Activated CD4-positive, alpha-beta T cell treated with anti-CD3 and anti-CD28 coated beads for 36 hours (primary cell): ENCODE measurements around the gene CACNB4. TPM values are rescaled to one million over a fixed set of nuclear protein-coding genes. Genes with fewer than 3 reads are reported as not detected.
"Not testable (repeated sequence)": the region's sequence is repeated elsewhere in the genome, so short reads cannot be mapped to it uniquely, and the experiment has no call there.

Experiments used
- ATAC-seq: fragments of 200-7000 bp; cut with Tn5 transposase; one replicate; pipeline ENCODE4 v1.10.0; 2021; ENCODE audit warnings: mild to moderate bottlenecking, moderate library complexity
- CTCF ChIA-PET: fragments of 350-600 bp; sonication (Branson Sonifier 250); formaldehyde crosslinking; loops from one replicate; lab custom pipeline; 2021; ENCODE audit warnings: antibody characterized with exemption; lab: Charles Lee
- POLR2A ChIA-PET: fragments of 350-600 bp; sonication (Branson Sonifier 250); formaldehyde crosslinking; loops from one replicate; lab custom pipeline; 2021; ENCODE audit warnings: antibody characterized with exemption, inconsistent platforms; lab: Charles Lee
- DNase-seq: peaks from one replicate; pipeline ENCODE4 v3.0.0-alpha.2; 2020
- H3K27ac Mint-ChIP-seq: one replicate; pipeline ENCODE4 v1.8.0; 2021; ENCODE audit warnings: mixed read lengths
- H3K27me3 Mint-ChIP-seq: one replicate; pipeline ENCODE4 v1.8.0; 2021; ENCODE audit warnings: mixed read lengths
- H3K36me3 Mint-ChIP-seq: one replicate; pipeline ENCODE4 v1.8.0; 2021; ENCODE audit warnings: low read depth, mixed read lengths
- H3K4me1 Mint-ChIP-seq: one replicate; pipeline ENCODE4 v1.8.0; 2021; ENCODE audit warnings: mixed read lengths
- H3K4me3 Mint-ChIP-seq: one replicate; pipeline ENCODE4 v1.8.0; 2021; ENCODE audit warnings: mild to moderate bottlenecking, moderate library complexity, mixed read lengths
- H3K9me3 Mint-ChIP-seq: one replicate; pipeline ENCODE4 v1.8.0; 2021; ENCODE audit warnings: low read depth, mixed read lengths
- intact Hi-C, 2 experiments: fragments of 100-400 bp; cut with DNase I in 1 of 2; cut with micrococcal nuclease in 1 of 2; formaldehyde crosslinking; loops; one replicate each; pipeline versions ENCODE4 v1.14.2 to v1.15.1; 2022 to 2024; cut with DNase I, micrococcal nuclease
- total RNA-seq, 2 experiments: library from RNA; stranded (reverse); gene quantifications; one replicate each; pipeline ENCODE4 v1.2.3, GENCODE V29; 2021

CACNB4 gene
- total RNA-seq, 2 experiments from 2014 or later, result 0.26 to 0.37 TPM

DNA sequence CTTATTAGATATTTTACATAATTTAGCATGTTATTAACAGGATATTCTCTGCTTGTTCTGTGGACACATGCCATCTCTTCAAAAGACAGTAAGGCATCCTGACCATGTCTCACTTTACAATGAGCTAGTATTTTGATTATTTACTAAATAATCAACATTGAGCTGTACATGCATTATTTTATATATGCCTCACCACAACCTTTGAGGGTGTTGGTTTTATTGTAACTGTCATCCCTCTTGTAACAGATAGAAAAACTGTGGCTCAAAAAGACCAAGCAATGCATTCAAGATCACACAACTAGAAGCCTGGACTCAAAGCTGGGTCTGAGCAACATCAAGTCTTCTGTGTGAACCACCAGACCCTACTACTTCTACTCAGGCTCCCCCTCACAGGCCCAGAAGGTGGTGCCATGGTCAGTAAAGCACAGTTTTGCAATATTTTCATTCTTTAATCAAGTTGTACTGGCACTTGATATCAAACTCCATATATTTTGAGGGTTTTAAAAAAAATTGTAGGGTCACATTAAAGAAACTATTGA, 165.5 kb downstream of the CACNB4 start:
- DNase-seq (no peak), ATAC-seq (no peak)
- no peaks in the 10 kb centered on the region for H3K36me3 Mint-ChIP-seq
- H3K9me3 Mint-ChIP-seq, result no peaks in the 10 kb centered on the region
- H3K27ac Mint-ChIP-seq, result no peak overlapping the region
- ChIA-PET POLR2A (no interaction called here), CTCF (interaction anchor here (0.7 to 0.9 kb wide), 2 partner anchors 68 to 89 kb away, joined by 3 read pairs; no protein-coding TSS in a partner anchor)
- no peak overlapping the region for H3K4me3 Mint-ChIP-seq
- peaks cover 4% of the 10 kb centered on the region for H3K27me3 Mint-ChIP-seq
- intact Hi-C loops, result no loop called here
- H3K4me1 Mint-ChIP-seq, result no peaks in the 10 kb centered on the region

DNA sequence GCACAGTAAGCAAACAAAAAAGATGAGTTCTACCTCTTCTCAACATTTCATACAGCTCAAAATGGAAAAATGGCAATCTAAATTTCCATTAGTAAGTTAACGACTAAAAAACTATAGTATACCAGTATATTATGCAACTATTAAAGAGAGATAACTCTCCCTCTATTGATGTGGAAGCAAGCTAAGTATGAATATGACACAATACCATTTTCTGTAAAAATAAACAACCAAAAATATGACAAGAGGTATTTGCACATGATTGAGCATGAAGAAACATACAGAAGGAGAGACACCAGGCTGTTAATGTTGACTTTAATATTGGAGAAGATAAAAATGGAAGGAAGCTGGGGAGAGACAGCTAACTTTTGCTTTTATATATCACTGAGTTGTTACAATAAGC, 167.1 kb downstream of the CACNB4 start:
- no peak for DNase-seq
- H3K27ac Mint-ChIP-seq, result no peak overlapping the region

DNA sequence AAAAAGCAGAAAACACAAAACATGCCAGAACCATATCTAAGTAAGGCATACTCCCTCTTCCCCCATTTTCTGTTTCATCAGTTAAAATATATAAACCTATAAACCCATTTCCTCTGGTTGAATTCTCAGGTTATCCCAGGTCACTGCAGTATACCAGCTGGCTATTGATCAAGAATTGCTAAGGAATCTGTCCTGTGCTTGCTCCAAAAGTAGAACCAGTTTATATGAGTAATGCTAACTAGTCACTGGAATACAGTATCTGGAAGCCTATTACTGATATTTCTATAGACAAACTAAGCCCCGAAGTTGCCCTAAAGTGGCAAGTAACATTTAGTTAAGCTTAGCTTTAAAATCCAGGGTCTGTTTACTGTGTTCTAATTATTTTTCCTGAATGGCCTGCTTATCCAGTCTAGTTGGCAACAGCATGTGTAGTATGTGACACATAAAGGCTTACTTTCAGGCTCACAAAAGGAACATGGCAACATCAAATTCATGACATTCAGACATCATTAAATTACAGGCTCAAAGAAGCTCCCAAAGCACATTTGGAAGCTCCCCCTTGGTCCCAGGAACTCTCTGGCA, 167.7 kb downstream of the CACNB4 start:
- DNase-seq (no peak), ATAC-seq (no peak)
- no peaks in the 10 kb centered on the region for H3K9me3 Mint-ChIP-seq
- H3K36me3 Mint-ChIP-seq, result no peaks in the 10 kb centered on the region
- no peak overlapping the region for H3K4me3 Mint-ChIP-seq
- intact Hi-C loops, result no loop called here
- CTCF ChIA-PET, result interaction anchor here (1.4 kb wide), 1 partner anchor 24 kb away, joined by 3 read pairs; no protein-coding TSS in a partner anchor
- H3K27me3 Mint-ChIP-seq, result peaks cover 9% of the 10 kb centered on the region
- no peaks in the 10 kb centered on the region for H3K4me1 Mint-ChIP-seq
- POLR2A ChIA-PET, result no interaction called here
- H3K27ac Mint-ChIP-seq, result no peak overlapping the region

More for the DNA sequence above, 167.1 kb downstream of the CACNB4 start:
- CTCF ChIA-PET, result interaction anchor here (1.4 kb wide), 1 partner anchor 25 kb away, joined by 3 read pairs; no protein-coding TSS in a partner anchor
- Mint-ChIP-seq H3K9me3 (no peaks in the 10 kb centered on the region), H3K27me3 (peaks cover 8% of the 10 kb centered on the region), H3K4me3 (no peak overlapping the region), H3K4me1 (no peaks in the 10 kb centered on the region), H3K36me3 (no peaks in the 10 kb centered on the region)
- ATAC-seq, result no peak
- POLR2A ChIA-PET, result no interaction called here
- intact Hi-C loops, result no loop called here

DNA sequence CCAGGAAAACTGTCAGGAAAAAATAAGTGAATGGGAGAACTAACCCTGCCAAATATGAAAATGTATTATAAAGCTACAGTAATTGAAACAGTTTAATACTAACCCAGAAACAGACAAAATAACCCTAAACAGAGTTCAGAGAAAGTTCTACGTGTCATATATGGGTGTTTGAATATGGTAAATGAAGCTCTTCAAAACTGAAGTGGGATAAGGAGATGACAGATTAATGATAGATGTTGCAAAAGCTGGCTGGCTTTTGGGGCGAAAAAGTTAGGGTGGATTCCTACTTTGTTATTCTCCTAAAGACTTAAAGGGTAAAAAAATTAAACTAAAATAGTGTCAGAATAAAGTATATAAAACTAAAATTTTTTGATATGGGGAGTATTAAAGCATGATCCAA, 168.8 kb downstream of the CACNB4 start:
- Mint-ChIP-seq H3K27me3 (peaks cover 14% of the 10 kb centered on the region), H3K36me3 (no peaks in the 10 kb centered on the region), H3K4me1 (no peaks in the 10 kb centered on the region), H3K9me3 (no peaks in the 10 kb centered on the region), H3K4me3 (no peak overlapping the region), H3K27ac (no peak overlapping the region)
- ATAC-seq, result no peak
- CTCF ChIA-PET, result no interaction called here
- no peak for DNase-seq
- POLR2A ChIA-PET, result no interaction called here
- intact Hi-C loops, result no loop called here

DNA sequence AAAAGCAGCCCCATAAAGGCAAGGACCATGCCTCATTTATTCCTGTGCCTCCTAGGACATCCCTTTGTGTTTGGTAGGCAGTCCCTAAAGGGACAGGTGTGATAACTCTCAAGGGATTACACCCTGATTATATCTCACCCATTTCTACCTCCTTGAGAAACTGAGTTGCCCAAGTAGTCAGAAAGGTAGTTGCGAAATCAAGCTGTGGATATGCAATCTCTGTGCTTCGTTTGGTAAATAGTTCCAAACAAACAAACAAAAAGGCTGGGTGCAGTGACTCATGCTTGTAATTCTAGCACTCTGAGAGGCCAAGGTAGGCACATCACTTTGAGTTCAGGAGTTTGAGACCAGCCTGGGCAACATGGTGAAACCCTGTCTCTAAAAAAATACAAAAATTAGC, 170.5 kb downstream of the CACNB4 start:
- DNase-seq, result no peak
- H3K27ac Mint-ChIP-seq, result no peak overlapping the region
- peaks cover 14% of the 10 kb centered on the region for H3K27me3 Mint-ChIP-seq
- ATAC-seq, result no peak
- no peaks in the 10 kb centered on the region for H3K36me3 Mint-ChIP-seq
- POLR2A ChIA-PET, result no interaction called here
- intact Hi-C loops, result no loop called here
- CTCF ChIA-PET, result interaction anchor here (0.6 kb wide), 1 partner anchor 25 kb away, joined by 3 read pairs; no protein-coding TSS in a partner anchor
- H3K9me3 Mint-ChIP-seq, result no peaks in the 10 kb centered on the region
- H3K4me3 Mint-ChIP-seq, result no peak overlapping the region
- H3K4me1 Mint-ChIP-seq, result no peaks in the 10 kb centered on the region

DNA sequence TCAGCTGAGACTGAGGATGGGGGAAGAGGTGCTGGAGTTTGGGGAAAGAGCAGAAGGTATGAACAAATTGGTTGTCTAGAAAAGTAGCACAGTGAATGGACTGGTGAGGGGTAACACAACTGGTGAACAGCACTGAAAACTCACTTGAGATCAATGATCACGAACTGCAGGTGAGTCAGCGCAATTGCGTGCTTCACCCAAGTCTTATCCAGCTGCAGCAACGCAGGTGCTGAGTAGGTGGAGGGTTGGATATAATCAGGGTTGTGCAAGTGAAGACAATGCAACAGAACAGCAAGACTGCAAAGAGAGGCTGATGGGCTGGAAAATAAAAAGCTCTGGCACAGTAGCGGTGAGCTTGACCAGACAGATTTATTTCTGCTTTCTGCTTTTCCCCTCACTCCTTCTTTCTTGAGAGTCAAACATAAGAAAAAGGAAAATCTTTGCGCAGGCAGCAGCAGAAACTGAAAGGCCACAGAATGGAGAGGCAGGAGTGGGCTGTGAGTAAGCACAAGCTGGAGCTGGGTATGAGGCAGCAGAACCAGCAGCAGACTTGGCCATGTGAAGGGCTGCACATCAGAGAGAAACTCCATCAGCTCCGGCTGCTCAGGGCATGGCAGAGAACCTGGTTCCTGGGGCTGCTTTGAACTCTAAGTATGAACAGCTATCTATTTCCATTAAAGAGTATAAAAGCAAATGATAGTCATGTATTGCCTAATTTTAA, 171.2 kb downstream of the CACNB4 start:
- H3K27me3 Mint-ChIP-seq, result peaks cover 14% of the 10 kb centered on the region
- intact Hi-C loops, result no loop called here
- CTCF ChIA-PET, result no interaction called here
- no peak for DNase-seq
- no peak overlapping the region for H3K27ac Mint-ChIP-seq
- no peak overlapping the region for H3K4me3 Mint-ChIP-seq
- ATAC-seq, result no peak
- no peaks in the 10 kb centered on the region for H3K36me3 Mint-ChIP-seq
- POLR2A ChIA-PET, result no interaction called here
- no peaks in the 10 kb centered on the region for H3K4me1 Mint-ChIP-seq
- H3K9me3 Mint-ChIP-seq, result no peaks in the 10 kb centered on the region

DNA sequence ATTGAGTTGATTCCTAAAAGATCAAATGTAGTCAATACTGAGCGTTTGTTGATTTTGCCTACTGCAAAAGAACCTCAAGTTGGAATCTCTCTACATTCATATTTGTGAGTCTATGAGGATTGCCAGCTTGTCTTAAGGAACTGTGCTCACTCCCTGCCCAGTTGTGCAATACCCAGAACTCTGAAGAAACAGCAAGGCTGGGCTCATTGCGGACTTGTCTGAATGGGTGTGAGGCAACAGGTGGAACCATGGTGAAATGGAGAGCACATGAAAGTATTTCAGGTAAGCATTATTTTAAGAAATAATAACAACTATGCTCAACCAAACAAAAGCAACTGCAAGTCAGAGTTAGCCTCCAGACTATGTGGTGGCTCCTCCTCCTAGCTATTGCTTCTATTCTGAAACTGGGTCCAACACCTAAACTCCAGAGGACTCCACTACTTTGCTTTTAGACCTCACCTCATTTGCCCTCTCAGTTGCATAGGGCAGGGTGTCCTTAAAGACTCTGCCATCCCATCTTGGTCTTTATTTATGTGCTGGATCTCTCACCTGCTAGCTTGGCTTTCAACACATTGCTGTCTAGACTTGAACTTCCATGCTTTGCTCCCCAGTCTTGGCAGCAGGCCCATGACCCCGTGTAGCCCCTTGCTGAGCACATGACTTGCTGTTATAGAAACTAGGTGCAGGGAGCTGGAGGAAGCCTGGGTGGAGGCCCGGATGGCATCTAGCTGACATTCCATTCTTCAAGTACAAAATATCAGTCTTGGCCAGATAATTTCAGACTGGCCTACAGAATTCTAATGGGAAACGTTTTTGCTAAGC, 175.8 kb downstream of the CACNB4 start:
- Mint-ChIP-seq H3K36me3 (no peaks in the 10 kb centered on the region), H3K27ac (no peak overlapping the region), H3K4me1 (no peaks in the 10 kb centered on the region), H3K9me3 (no peaks in the 10 kb centered on the region), H3K4me3 (no peak overlapping the region), H3K27me3 (peaks cover 12% of the 10 kb centered on the region)
- no peak for DNase-seq
- ATAC-seq, result no peak
- ChIA-PET CTCF (no interaction called here), POLR2A (no interaction called here)
- intact Hi-C loops, result no loop called here

DNA sequence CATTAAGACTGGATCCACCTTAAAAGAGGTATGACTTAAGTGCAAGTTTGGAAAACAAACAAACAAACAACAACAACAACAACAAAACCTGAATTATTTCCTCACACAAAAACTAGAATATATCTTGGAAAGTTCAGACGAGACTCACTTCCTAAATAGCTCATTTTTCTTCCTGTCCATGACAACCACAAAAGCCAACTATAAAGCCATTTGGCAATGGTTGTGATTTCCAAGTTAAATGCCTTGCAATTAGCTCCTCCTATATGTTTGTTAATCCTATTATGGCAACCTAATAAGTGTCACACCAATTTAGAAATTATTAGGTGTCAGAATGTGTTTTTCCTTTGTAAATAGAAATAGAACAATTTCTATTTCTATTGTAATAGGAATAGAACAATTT, 179.1 kb downstream of the CACNB4 start:
- ATAC-seq (no peak), DNase-seq (no peak)
- intact Hi-C loops, result no loop called here
- Mint-ChIP-seq H3K36me3 (no peaks in the 10 kb centered on the region), H3K27me3 (peaks cover 3% of the 10 kb centered on the region), H3K27ac (no peak overlapping the region), H3K9me3 (no peaks in the 10 kb centered on the region), H3K4me1 (no peaks in the 10 kb centered on the region), H3K4me3 (no peak overlapping the region)
- CTCF ChIA-PET, result no interaction called here
- POLR2A ChIA-PET, result no interaction called here

DNA sequence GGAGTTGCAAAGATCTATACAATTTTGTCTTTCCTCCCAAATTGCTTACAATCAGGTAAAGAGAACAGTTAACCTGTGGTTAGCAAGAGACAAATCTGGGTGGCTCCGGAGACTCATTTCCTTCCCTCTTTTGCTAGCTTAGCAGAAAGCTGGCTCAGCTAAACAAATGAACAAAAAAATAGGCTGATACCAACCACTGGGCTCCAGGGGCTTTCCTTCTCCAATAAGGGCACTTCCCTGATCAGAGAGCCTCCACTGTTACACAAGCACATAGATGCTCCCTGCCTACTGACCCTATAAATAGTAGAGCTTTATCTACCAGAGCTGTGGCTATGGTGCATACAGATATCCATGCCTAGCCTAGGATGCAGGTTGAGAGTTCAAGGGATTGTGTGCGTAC, 180.5 kb downstream of the CACNB4 start:
- DNase-seq (no peak), ATAC-seq (no peak)
- Mint-ChIP-seq H3K36me3 (no peaks in the 10 kb centered on the region), H3K27ac (no peak overlapping the region), H3K4me1 (no peaks in the 10 kb centered on the region), H3K4me3 (no peak overlapping the region), H3K27me3 (peaks cover 7% of the 10 kb centered on the region), H3K9me3 (no peaks in the 10 kb centered on the region)
- intact Hi-C loops, result no loop called here
- POLR2A ChIA-PET, result no interaction called here
- CTCF ChIA-PET, result interaction anchor here (1.2 kb wide), 1 partner anchor 108 kb away, joined by 3 read pairs; no protein-coding TSS in a partner anchor

DNA sequence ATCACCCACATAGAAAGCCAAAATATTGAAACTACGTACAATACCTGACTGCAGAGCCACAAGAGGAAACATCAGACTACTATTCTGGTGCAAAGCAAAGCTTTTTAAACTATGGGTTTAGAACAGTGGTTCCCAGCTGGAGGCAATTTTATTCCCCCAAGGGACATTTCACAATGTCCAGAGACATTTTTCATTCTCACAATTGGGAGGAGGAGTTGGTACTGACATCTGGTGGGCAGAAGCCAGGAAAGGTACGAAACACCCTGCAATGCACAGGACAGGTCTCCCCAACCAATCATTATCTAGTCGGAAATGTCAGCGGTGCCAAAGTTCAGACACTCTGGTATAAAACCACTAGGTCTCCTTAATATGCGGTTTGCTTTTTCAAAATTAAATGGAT, 182.2 kb downstream of the CACNB4 start:
- intact Hi-C loops, result no loop called here
- no peaks in the 10 kb centered on the region for H3K4me1 Mint-ChIP-seq
- no peaks in the 10 kb centered on the region for H3K9me3 Mint-ChIP-seq
- no peak overlapping the region for H3K4me3 Mint-ChIP-seq
- H3K36me3 Mint-ChIP-seq, result no peaks in the 10 kb centered on the region
- CTCF ChIA-PET, result no interaction called here
- peaks cover 15% of the 10 kb centered on the region for H3K27me3 Mint-ChIP-seq
- ATAC-seq, result no peak
- no peak overlapping the region for H3K27ac Mint-ChIP-seq
- DNase-seq, result no peak
- POLR2A ChIA-PET, result no interaction called here

DNA sequence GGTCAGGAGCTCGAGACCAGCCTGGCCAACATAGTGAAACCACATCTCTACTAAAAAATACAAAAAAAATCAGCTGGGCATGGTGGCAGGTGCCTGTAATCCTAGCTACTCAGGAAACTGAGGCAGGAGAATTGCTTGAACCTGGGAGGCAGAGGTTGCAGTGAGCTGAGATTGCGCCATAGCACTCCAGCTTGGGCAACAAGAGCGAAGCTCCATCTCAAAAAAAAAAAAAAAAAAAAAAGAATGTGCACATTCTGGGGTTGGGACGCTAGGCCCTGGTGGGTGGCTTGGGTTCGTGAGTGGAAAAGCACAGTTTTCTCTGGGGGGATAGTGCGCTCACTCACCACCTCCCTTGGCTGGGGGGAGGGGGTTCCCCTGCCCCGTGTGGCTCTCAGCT, 183.2 kb downstream of the CACNB4 start:
- H3K36me3 Mint-ChIP-seq, POLR2A ChIA-PET, H3K27ac Mint-ChIP-seq, ATAC-seq, H3K4me1 Mint-ChIP-seq, H3K4me3 Mint-ChIP-seq, CTCF ChIA-PET, intact Hi-C loops, H3K9me3 Mint-ChIP-seq, DNase-seq: not testable (repeated sequence)
- peaks cover 19% of the 10 kb centered on the region for H3K27me3 Mint-ChIP-seq
